ENCODE measurements around the gene MCEE. TPM values are rescaled to one million over a fixed set of nuclear protein-coding genes. Genes with fewer than 3 reads are reported as not detected.

Gene MCEE
- 9.9 to 12.8 TPM (median 11.2 TPM) in 5 replicates for total RNA-seq (2022; extraction: Qiagen RNA extraction)

GRCh38 chr2:71130152-71130904, at the start of gene MCEE, which contains the start of gene MPHOSPH10:
MCEE (minus strand) TSS chr2:71130229; CDS start chr2:71130219, 10 bp downstream.
MPHOSPH10 (plus strand) TSS chr2:71130634; CDS start chr2:71130666, 32 bp downstream.

GRCh38 chr2:71068218-71069035, 61.6 kb downstream of the MCEE start, which contains the start of gene NAGK:
NAGK (plus strand) TSS chr2:71068648; CDS start chr2:71068684, 36 bp downstream.

Other genes starting within 250 kb of the MCEE start
- 3.2 to 5.1 TPM (median 4.2 TPM) in 5 replicates for gene VAX2, start 229.7 kb downstream of the MCEE start, total RNA-seq (2022; extraction: Qiagen RNA extraction)
- 1.3 to 2.3 TPM (median 1.7 TPM) in 5 replicates for gene ATP6V1B1, start 194.3 kb downstream of the MCEE start, total RNA-seq (2022; extraction: Qiagen RNA extraction)
- 0.06 to 0.16 TPM (median 0.12 TPM) in 4 of 5 replicates, not detected in the other for gene ANKRD53, start 151.6 kb downstream of the MCEE start, total RNA-seq (2022; extraction: Qiagen RNA extraction)
- gene TEX261, start 135.4 kb downstream of the MCEE start, total RNA-seq (2022; extraction: Qiagen RNA extraction), result 75.7 to 81.9 TPM (median 79.7 TPM) in 5 replicates
- gene NAGK, start 61.6 kb downstream of the MCEE start, total RNA-seq (2022; extraction: Qiagen RNA extraction), result 63.1 to 95.5 TPM (median 89.1 TPM) in 5 replicates
- gene MPHOSPH10, start 405 bp upstream of the MCEE start, total RNA-seq (2022; extraction: Qiagen RNA extraction), result 35.3 to 48.5 TPM (median 37.3 TPM) in 5 replicates
- 0.20 to 0.27 TPM (median 0.23 TPM) in 5 replicates for gene PAIP2B, start 96.9 kb upstream of the MCEE start, total RNA-seq (2022; extraction: Qiagen RNA extraction)
- 54.5 to 69.1 TPM (median 57.3 TPM) in 5 replicates for gene ZNF638, start 201.6 kb upstream of the MCEE start, total RNA-seq (2022; extraction: Qiagen RNA extraction)

All from A549 treated with AZD2906 at 1 μM for 4 hours (cell line).